C4-2B (cell line): ENCODE data around the gene RGS9BP.
A peak's percentile ranks its signal among the peaks of the same experiment; 100 is the strongest.
"Not testable (repeated sequence)": the region's sequence is repeated elsewhere in the genome, so short reads cannot be mapped to it uniquely, and the experiment has no call there.

Source experiments
- H3K27ac ChIP-seq: fragments of 450-650 bp; 2 replicates; pipeline ENCODE4 v1.5.1; 2017
- ZFX ChIP-seq: fragments of 450-650 bp; IDR thresholded peaks from 2 replicates; pipeline ENCODE4 v1.6.1; 2017
- TF ChIP-seq, protein P1 (sequence below): fragments of 450-650 bp; conservative IDR thresholded peaks from 2 replicates; pipeline ENCODE4 v1.5.1; 2017; ENCODE audit warnings: mild to moderate bottlenecking

The RGS9BP gene

DNA sequence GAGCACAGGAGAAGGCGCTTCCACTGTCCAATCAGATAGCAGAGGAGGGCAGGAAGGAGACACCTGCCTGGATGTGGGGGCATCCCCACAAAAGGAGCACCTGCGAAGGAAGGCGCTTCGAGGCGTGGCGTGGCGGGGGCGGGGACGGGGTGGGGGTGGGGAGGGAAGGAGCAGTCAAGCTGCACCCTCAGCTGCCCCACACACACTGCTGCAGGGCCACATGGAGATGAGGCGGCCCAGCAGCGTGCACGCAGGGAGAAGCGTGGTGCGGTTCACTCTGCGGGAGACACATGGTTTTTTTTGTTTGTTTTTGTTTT is 22.1 kb upstream of the RGS9BP start:
- peak overlapping the region; percentile 76 for H3K27ac ChIP-seq
- TF ChIP-seq, protein P1, sequence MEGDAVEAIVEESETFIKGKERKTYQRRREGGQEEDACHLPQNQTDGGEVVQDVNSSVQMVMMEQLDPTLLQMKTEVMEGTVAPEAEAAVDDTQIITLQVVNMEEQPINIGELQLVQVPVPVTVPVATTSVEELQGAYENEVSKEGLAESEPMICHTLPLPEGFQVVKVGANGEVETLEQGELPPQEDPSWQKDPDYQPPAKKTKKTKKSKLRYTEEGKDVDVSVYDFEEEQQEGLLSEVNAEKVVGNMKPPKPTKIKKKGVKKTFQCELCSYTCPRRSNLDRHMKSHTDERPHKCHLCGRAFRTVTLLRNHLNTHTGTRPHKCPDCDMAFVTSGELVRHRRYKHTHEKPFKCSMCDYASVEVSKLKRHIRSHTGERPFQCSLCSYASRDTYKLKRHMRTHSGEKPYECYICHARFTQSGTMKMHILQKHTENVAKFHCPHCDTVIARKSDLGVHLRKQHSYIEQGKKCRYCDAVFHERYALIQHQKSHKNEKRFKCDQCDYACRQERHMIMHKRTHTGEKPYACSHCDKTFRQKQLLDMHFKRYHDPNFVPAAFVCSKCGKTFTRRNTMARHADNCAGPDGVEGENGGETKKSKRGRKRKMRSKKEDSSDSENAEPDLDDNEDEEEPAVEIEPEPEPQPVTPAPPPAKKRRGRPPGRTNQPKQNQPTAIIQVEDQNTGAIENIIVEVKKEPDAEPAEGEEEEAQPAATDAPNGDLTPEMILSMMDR = no peak
- TF ChIP-seq ZFX = no peak

- H3K27ac ChIP-seq = not testable (repeated sequence)
These were observed 19.3 kb upstream of the RGS9BP start for GRCh38 chr19:32656379-32656778.

DNA sequence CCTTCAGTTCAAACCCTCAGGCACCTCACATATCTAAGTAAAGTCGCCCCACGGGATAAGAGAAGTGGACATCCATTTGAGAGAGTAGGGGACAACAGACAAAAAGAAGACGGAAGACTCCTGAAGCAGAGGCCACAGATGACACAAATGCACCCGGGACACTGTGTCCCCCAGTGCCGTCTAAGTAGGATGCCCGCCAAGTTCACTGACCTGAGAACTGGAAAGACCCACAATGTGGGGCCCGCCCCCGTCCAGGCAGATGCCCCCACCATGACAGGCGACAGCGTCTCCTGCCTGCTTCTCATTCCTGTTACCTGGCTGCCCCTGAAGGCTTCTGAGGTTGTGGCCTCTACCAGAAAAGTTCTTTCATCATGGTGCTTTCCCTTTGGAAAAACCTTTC is 17.6 kb upstream of the RGS9BP start:
- TF ChIP-seq, protein P1 = no peak
- no peak for TF ChIP-seq ZFX
- no peak overlapping the region for H3K27ac ChIP-seq

GRCh38 chr19:32658527-32658926 is 17.1 kb upstream of the RGS9BP start:
- no peak overlapping the region for H3K27ac ChIP-seq
- no peak for TF ChIP-seq ZFX
- TF ChIP-seq, protein P1 = no peak

- TF ChIP-seq, protein P1 = no peak
- TF ChIP-seq ZFX = no peak
- no peak overlapping the region for H3K27ac ChIP-seq
These were observed 14.3 kb upstream of the RGS9BP start for GRCh38 chr19:32661318-32661717.

GRCh38 chr19:32662186-32662585 is 13.5 kb upstream of the RGS9BP start:
- no peak for TF ChIP-seq ZFX
- TF ChIP-seq, protein P1 = no peak
- H3K27ac ChIP-seq = no peak overlapping the region

DNA sequence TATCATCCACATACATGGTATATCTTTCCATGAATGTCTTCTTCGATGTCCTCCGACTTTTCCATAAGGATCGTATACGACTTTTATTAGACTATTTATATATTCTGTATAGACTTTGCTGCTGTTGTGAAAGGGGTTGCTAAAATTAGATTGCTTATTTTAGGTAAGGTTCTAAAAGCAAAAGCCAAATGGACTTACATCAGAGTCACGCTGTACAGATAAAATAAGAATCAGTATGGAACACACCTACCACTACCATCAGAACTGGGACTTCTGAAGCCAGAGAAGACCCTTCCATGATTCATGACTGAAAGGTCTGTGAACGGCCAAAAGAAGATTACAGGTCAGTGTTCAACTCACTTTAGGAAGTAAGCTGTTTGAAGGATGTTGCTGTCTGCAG is 9.6 kb upstream of the RGS9BP start:
- no peak overlapping the region for H3K27ac ChIP-seq
- TF ChIP-seq ZFX = no peak
- TF ChIP-seq, protein P1 = no peak

GRCh38 chr19:32669310-32669709 is 6.3 kb upstream of the RGS9BP start:
- no peak for TF ChIP-seq ZFX
- TF ChIP-seq, protein P1 = no peak

More at GRCh38 chr19:32669310-32669709, 6.3 kb upstream of the RGS9BP start:
- peak overlapping the region; percentile 49 for H3K27ac ChIP-seq
